Amniotic stem cell (primary cell): ENCODE results near the gene SUCLG2.
"Not testable (repeated sequence)": the region's sequence is repeated elsewhere in the genome, so short reads cannot be mapped to it uniquely, and the experiment has no call there.

Experiments used
- DNase-seq: peaks from one replicate; lab custom pipeline; 2025; lab: John Stamatoyannopoulos, UW

The SUCLG2 gene

DNA sequence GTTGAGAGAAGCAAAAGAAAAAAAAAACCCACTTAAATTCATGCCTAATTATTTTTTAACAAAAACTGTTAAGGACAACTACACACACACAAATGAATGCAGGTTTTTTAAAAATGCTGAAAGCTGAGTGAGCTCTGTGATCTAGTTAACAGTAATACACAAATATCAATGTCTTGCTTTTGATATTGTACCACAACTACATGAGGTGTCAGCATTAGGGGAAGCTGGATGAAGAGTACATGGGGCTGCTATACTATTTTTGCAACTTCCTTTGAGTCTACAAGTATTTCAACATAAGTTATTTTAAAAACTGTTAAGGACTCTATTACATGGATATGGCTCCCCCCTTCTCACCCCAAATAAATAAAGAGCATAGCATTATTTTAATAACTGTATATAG, 44.7 kb downstream of the SUCLG2 start:
- DNase-seq: no peak

- DNase-seq: no peak
These were observed 46.4 kb downstream of the SUCLG2 start for GRCh38 chr3:67608034-67608433.

DNA sequence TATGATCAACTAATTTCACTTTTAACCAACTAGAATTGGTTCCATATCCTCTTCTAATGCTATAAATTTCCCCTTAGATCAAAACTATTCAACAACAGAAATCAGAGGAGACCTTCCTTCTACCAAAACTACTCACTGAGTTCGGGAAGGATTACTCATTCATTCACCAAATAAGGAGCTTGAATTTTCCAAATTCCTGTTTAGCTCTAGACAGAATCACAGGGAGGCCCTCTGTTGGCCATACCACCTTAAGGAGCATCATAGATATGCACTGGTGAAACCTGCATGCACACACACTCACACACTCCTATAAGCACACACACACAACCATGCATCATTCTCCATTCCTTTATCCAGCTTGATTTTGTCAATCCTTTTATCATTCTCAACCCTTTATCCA, 49.0 kb downstream of the SUCLG2 start:
- peak; percentile 45 for DNase-seq

- DNase-seq: no peak
These were observed 51.6 kb downstream of the SUCLG2 start for GRCh38 chr3:67602816-67603215.

DNA sequence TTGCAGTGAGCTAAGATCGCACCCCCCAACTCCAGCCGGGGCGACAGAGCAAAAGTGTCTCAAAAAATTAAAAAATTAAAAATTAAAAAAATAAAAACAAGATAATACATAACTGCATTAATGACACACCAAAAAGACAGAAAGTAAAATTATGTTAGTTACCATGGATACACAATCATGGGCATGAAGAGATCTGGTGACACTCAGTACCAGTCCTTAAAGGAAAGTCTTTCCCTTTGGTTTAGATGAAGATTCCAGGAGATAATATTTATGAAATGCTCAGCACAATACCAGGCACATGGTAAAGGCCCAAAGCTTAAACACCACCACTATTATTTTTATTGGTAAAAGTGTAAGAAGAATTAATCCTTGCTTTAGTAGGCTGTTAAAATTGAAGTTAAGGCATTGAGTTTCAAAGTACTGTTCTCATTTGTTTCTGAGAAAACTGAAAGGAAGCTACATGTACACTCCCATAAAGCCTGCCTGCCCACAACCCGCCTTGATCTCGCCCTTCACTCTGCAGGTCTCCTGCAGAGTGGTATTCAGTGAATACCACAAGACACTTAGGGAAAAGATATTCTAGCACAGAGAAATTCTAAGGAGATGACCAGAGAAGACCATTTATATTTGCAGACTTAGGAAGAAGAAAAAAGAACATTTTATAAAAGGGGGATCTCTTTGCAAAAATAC, 52.3 kb downstream of the SUCLG2 start:
- no peak for DNase-seq

- no peak for DNase-seq
These were observed 53.0 kb downstream of the SUCLG2 start for GRCh38 chr3:67601385-67601784.

DNA sequence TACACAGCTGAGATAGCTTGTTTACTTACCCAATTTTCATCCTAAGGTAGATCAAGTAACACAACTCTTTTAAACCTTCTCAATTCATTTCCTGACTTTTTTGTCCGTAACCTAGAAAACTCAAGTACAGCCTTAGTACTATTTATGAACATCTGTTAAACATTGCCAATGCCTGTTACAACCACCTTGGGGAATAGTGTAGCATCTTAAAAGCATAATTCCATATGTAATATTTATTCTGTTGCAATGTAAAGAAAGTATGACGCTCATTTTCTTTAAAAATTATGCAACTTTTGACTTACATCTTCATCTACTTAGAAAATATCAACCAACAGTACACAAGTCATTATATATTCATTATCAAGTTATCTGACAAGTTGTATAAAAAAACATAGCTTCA, 54.6 kb downstream of the SUCLG2 start:
- DNase-seq: no peak

DNA sequence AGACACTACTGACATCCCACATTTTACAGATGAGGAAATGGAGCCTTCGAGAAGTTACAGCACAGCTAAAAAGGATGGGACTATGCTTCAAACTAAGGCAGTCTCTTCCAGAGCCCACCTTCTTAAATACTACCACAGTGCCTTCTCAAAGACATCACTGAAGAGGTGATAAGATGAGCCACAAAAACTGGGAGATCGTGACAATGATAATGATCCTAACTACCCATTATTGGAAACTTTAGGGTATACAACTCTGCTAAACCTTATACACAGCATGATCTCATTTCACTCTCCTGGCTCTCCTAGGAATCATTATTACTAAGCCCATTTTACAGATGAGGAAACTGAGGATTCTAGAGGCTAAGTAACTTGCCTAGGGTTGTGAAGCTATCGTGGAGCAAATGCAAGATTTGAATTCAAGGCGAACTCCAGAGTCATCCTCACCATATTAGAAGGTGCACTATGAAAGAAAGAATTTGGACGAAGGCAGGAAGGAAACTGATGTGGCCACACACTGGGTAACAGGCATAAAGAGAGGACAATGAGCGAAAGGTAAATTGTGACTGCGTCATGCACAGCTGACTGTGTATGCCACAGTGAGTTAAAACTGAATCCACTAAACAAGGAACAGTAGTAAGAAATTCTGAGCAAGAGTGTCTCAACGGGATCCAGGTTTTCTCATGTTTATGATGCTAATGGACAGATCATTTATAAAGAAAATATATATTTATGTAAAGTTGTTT, 55.4 kb downstream of the SUCLG2 start:
- no peak for DNase-seq

DNA sequence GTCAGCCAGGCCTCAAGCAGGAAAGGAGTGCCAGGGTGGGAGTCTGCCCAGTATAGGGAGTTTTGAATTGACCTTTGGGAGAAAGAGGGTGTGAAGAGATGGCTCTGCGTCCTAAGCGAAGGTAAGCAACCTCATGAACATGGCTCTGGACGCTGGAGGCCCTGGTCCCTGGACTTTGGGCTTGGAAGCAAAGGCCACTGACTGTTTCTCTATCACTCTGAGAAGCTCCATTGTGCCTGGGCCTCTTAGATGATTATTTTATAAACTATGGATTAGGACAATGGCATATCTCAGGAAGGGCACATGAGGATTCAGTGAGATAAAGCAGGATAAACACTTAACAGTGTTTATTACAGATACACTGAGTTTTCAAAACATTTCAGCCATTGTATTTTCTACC, 59.0 kb downstream of the SUCLG2 start:
- no peak for DNase-seq

DNA sequence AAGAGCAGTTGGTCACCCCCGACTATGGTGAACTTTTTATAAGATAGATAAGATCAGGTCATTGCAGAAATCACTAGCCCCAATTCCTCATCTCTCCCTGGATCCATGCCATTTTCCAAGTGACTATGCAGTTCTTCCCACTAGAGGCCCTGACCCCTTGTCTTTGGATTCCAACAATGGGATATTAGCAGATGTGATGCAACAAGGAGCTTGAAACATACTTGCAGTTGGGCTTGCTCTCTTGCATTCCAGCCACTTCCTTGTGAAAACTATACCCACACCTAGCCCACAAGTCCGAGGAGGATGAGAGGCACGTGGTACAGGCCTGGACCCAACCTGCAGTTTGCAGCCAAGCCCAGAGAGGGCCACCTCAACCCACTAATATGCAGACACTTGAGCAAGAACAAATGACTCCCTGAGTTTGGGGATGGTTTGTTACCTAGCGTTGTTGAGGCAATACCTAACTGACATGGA, 60.6 kb downstream of the SUCLG2 start:
- no peak for DNase-seq

GRCh38 chr3:67592057-67592456, 62.4 kb downstream of the SUCLG2 start:
- DNase-seq: no peak

DNA sequence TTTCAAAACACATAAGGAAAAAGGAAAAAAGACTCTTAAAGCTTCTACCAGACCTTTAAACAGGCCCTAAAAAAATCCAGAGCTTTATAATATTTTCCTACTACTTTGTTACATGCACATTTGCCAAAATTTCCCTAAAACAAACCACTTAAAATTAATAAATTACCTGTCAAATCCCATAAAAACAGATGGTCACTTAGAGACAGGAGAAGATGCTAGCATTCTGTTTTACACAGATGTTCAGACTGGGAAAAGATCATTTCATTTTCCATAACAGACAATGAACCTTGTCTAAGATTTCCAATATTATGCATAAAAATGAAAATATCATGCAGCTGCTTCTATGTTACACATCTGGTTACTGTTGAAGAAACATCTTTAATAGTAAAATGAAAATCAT, 66.6 kb downstream of the SUCLG2 start:
- no peak for DNase-seq

DNA sequence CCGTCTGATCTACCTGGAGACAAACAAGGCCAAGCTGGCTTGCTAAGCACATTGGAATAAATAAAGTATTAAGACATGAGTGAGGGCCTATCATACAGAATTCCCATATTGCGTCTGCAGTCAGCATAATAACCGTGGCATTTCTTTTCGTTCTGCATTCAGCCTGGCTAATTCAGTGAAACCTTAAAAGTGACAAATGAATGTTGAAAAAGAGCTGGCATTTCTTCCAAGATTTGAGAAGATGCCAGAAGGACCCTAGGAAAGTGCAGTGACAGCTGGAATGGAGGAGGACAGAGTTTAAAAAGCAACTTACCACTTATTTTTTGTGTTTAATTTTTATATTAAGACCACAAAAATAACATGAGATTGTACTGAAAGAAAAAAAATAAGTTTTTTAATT, 67.1 kb downstream of the SUCLG2 start:
- DNase-seq: no peak

DNA sequence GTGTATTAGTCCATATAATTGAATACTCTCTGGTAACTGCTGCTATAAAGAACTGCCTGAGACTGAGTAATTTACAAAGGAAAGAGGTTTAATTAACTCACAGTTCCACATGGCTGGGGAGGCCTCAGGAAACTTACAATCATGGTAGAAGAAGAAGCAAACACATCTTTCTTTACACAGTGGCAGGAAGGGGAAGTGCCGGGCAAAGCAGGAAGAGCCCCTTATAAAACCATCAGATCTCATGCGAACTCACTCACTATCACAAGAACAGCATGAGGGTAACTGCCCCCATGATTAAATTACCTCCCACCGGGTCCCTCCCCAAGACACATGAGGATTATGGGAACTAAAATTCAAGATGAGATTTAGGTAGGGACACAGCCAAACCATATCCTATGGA, 69.8 kb downstream of the SUCLG2 start:
- not testable (repeated sequence) for DNase-seq

GRCh38 chr3:67580430-67581000, 73.9 kb downstream of the SUCLG2 start:
- no peak for DNase-seq

DNA sequence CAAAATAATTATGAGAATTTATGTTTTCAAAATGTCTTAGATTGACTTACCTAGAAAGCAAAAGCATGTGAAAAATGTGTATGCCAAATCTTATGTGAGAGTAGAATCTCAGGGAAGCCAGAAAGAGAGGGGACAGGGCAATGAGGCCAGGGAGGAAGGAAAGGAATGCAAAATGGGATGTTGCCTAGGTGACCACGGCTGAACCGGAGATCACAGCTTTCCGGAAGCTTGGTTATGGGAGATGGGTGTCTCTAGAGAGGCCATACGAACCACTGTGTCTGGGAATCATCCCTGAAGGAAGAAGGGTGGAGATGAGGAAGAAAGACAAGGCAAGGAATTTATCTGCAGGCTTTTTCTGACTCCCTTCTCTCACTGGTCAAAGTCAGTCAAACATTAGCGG, 76.0 kb downstream of the SUCLG2 start:
- DNase-seq: no peak

DNA sequence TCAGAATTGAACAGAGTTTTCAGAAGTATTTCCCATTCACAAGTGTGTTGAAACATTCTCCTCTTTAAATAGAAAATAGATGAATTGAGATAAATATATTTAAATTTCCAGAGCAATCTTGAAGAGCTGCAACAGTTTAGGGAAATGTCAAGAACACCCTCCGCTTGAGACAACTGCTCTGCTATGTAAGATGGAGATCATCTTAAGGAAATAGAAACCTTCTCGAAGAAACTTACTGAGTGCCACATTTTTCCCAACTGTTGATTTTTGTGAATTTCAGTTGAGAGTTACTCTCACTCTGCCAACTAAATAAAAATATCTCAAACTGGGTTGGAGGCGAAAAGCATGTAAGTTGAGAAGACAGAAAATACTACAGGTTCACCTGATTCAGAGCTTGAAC, 78.0 kb downstream of the SUCLG2 start:
- no peak for DNase-seq

- no peak for DNase-seq
These were observed 85.1 kb downstream of the SUCLG2 start for GRCh38 chr3:67569324-67569723.

DNA sequence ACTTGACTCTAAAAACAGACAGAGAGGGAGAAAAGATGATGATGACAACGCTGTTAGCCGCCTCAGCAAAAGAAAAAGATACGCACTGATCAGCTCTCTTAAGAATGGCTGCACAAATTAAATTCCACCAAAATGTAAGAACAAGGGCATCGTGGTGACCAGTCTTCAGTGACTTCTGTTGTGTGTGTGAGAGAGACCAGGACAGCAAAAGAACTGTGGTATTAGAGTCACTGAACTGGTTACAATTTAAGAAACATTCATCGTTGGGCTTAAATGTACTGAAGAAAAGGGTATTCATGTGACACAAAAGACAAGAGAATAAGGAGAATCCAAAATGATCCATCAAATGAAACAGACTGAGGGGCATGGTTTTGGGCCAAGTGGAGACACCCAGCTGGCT, 86.5 kb downstream of the SUCLG2 start:
- DNase-seq: no peak

- DNase-seq: no peak
These were observed 89.4 kb downstream of the SUCLG2 start for GRCh38 chr3:67564973-67565372.

GRCh38 chr3:67564008-67564407, 90.4 kb downstream of the SUCLG2 start:
- DNase-seq: no peak

GRCh38 chr3:67561667-67562394, 92.6 kb downstream of the SUCLG2 start:
- DNase-seq: no peak

- DNase-seq: no peak
These were observed 93.1 kb downstream of the SUCLG2 start for GRCh38 chr3:67561266-67561665.
